Measurements from ENCODE around the gene POMC. TPM values are rescaled to one million over a fixed set of nuclear protein-coding genes. Genes with fewer than 3 reads are reported as not detected.

The POMC gene
- total RNA-seq, 1 experiment from 2014 or later: not detected

DNA sequence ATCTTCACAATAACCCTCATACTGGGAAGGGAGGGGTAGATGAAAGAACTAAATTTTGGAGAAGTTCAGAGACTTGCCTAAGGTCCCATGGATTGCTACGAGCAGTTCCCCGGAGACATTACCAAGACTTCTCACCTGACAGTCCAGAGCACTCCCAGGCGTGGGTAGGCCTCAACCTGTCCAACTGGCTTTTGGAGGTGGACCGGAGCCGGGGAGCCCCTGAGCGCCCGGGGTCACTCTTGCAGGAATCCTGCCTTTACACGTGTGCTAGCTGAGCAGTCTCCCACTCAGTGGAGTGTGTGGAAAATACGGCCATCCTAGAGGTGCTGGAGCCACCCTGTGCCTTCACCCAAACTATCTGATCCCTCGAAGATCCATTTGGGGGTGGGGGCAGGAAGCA lies 8.0 kb downstream of the POMC start:
- H3K9me3 ChIP-seq (ENCODE audit: control insufficient read depth in 1 of 2, insufficient read depth in 1 of 2, low read depth in 1 of 2, low read length in 2 of 2): no peaks in the 10 kb centered on the region
- H3K9me2 ChIP-seq (ENCODE audit: insufficient read depth): no peaks in the 10 kb centered on the region
- H3K9ac ChIP-seq (ENCODE audit: low read length): no peak overlapping the region
- no peaks in the 10 kb centered on the region for H3K36me3 ChIP-seq (ENCODE audit: control insufficient read depth in 1 of 2, insufficient read depth in 2 of 2, low read length in 2 of 2)
- intact Hi-C loops (cut with micrococcal nuclease): loop anchor here (10.0 kb wide), 1 partner anchor 364 kb away; no protein-coding TSS in a partner anchor
- DNase-seq (ENCODE audit: low read depth, low spot score) (no peak), ATAC-seq (no peak)
- no peaks in the 10 kb centered on the region for H3K79me2 ChIP-seq (ENCODE audit: insufficient read depth, low read length)
- no peak overlapping the region for H3K4me2 ChIP-seq (ENCODE audit: low read length)
- no peak overlapping the region for H2AFZ ChIP-seq (ENCODE audit: low read depth, low read length, poor library complexity, severe bottlenecking)
- H4K20me1 ChIP-seq (ENCODE audit: insufficient read depth): no peaks in the 10 kb centered on the region
- no peaks in the 10 kb centered on the region for H3K4me1 ChIP-seq (ENCODE audit: control insufficient read depth in 1 of 2, insufficient read depth in 2 of 2, low read length in 2 of 2)
- BruUV-seq (replicated peaks): no TSS peak
- H3K27me3 ChIP-seq (ENCODE audit: insufficient read depth, low read length): no peaks in the 10 kb centered on the region
- H3K4me3 ChIP-seq (replicated peaks in 1 of 2; ENCODE audit: low read depth in 1 of 2, low read length in 2 of 2): no peak overlapping the region
- ChIA-PET CTCF (no interaction called here), RAD21 (ENCODE audit: low non-redundant PET in 1 of 2, low total read pairs in 2 of 2, uncharacterized antibody in 2 of 2, unreplicated experiment in 2 of 2) (no interaction called here), POLR2A (no interaction called here)
- no peak overlapping the region for H3K27ac ChIP-seq (ENCODE audit: low read depth, low read length)
- TF ChIP-seq TCF7L2 (IDR thresholded peaks at IDR 0.05; ENCODE audit: borderline replicate concordance, extremely low read depth, insufficient read depth, insufficient read length) (no peak), EZH2 (IDR thresholded peaks at IDR 0.05) (no peak), POLR2AphosphoS5 (IDR thresholded peaks at IDR 0.05; ENCODE audit: low read depth, low read length) (no peak), ELF1 (IDR thresholded peaks at IDR 0.05; ENCODE audit: borderline replicate concordance, low read depth) (no peak), YY1 (IDR thresholded peaks at IDR 0.05; ENCODE audit: extremely low read depth, insufficient replicate concordance, low read depth, low read length) (no peak), ZFX (IDR thresholded peaks at IDR 0.05) (no peak)

DNA sequence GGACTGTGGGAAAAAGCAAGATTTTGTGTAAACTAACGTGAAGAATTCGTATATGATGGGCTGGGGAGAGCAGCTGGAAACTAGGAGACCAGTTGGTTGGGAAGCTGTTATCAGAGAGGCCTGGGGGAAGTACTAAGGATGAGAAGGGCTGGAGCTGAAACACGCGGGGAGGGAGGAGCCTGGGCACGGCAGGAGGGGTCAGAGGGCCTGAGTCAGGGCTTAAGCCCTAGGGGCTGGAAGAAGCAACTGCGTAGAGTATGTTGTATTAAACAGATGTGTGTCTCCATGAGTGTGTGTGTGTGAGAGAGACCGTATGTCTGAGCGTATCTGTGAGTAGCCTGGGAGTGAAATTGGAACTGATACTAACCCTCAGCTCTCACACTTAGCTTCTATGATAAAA lies 8.4 kb downstream of the POMC start:
- DNase-seq (ENCODE audit: low read depth, low spot score): no peak
- intact Hi-C loops (cut with micrococcal nuclease): loop anchor here (10.0 kb wide), 1 partner anchor 365 kb away; no protein-coding TSS in a partner anchor
- TF ChIP-seq ZFX (IDR thresholded peaks at IDR 0.05) (no peak), JUND (IDR thresholded peaks at IDR 0.05) (no peak), SP1 (IDR thresholded peaks at IDR 0.05; ENCODE audit: low read depth) (no peak), CBX3 (IDR thresholded peaks at IDR 0.05; ENCODE audit: low read depth) (no peak), FOSL1 (IDR thresholded peaks at IDR 0.05; ENCODE audit: low read depth) (no peak), POLR2A (IDR thresholded peaks at IDR 0.05; ENCODE audit: borderline replicate concordance, extremely low read depth, insufficient read depth, insufficient read length) (no peak), SRF (IDR thresholded peaks at IDR 0.05; ENCODE audit: low read depth) (no peak), YY1 (IDR thresholded peaks at IDR 0.05; ENCODE audit: extremely low read depth, insufficient replicate concordance, low read depth, low read length) (no peak)
- TF ChIP-seq, protein P1, sequence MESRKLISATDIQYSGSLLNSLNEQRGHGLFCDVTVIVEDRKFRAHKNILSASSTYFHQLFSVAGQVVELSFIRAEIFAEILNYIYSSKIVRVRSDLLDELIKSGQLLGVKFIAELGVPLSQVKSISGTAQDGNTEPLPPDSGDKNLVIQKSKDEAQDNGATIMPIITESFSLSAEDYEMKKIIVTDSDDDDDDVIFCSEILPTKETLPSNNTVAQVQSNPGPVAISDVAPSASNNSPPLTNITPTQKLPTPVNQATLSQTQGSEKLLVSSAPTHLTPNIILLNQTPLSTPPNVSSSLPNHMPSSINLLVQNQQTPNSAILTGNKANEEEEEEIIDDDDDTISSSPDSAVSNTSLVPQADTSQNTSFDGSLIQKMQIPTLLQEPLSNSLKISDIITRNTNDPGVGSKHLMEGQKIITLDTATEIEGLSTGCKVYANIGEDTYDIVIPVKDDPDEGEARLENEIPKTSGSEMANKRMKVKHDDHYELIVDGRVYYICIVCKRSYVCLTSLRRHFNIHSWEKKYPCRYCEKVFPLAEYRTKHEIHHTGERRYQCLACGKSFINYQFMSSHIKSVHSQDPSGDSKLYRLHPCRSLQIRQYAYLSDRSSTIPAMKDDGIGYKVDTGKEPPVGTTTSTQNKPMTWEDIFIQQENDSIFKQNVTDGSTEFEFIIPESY (IDR thresholded peaks at IDR 0.05; ENCODE audit: extremely low read depth, insufficient replicate concordance, low read length): no peak
- TF ChIP-seq, protein P2, sequence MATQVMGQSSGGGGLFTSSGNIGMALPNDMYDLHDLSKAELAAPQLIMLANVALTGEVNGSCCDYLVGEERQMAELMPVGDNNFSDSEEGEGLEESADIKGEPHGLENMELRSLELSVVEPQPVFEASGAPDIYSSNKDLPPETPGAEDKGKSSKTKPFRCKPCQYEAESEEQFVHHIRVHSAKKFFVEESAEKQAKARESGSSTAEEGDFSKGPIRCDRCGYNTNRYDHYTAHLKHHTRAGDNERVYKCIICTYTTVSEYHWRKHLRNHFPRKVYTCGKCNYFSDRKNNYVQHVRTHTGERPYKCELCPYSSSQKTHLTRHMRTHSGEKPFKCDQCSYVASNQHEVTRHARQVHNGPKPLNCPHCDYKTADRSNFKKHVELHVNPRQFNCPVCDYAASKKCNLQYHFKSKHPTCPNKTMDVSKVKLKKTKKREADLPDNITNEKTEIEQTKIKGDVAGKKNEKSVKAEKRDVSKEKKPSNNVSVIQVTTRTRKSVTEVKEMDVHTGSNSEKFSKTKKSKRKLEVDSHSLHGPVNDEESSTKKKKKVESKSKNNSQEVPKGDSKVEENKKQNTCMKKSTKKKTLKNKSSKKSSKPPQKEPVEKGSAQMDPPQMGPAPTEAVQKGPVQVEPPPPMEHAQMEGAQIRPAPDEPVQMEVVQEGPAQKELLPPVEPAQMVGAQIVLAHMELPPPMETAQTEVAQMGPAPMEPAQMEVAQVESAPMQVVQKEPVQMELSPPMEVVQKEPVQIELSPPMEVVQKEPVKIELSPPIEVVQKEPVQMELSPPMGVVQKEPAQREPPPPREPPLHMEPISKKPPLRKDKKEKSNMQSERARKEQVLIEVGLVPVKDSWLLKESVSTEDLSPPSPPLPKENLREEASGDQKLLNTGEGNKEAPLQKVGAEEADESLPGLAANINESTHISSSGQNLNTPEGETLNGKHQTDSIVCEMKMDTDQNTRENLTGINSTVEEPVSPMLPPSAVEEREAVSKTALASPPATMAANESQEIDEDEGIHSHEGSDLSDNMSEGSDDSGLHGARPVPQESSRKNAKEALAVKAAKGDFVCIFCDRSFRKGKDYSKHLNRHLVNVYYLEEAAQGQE (IDR thresholded peaks at IDR 0.05; ENCODE audit: low read depth): no peak
- TF ChIP-seq, protein P3, sequence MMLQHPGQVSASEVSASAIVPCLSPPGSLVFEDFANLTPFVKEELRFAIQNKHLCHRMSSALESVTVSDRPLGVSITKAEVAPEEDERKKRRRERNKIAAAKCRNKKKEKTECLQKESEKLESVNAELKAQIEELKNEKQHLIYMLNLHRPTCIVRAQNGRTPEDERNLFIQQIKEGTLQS (IDR thresholded peaks at IDR 0.05): no peak

More for the DNA sequence above, 8.4 kb downstream of the POMC start:
- H4K20me1 ChIP-seq (ENCODE audit: insufficient read depth): no peaks in the 10 kb centered on the region
- H3K4me3 ChIP-seq (replicated peaks in 1 of 2; ENCODE audit: low read depth in 1 of 2, low read length in 2 of 2): no peak overlapping the region
- no peak overlapping the region for H3K4me2 ChIP-seq (ENCODE audit: low read length)
- no peaks in the 10 kb centered on the region for H3K4me1 ChIP-seq (ENCODE audit: control insufficient read depth in 1 of 2, insufficient read depth in 2 of 2, low read length in 2 of 2)
- H3K9ac ChIP-seq (ENCODE audit: low read length): no peak overlapping the region
- ChIA-PET RAD21 (ENCODE audit: low non-redundant PET in 1 of 2, low total read pairs in 2 of 2, uncharacterized antibody in 2 of 2, unreplicated experiment in 2 of 2) (no interaction called here), POLR2A (no interaction called here), CTCF (no interaction called here)
- no peak overlapping the region for H2AFZ ChIP-seq (ENCODE audit: low read depth, low read length, poor library complexity, severe bottlenecking)
- H3K9me3 ChIP-seq (ENCODE audit: control insufficient read depth in 1 of 2, insufficient read depth in 1 of 2, low read depth in 1 of 2, low read length in 2 of 2): no peaks in the 10 kb centered on the region
- peak; percentile 91 for ATAC-seq
- no TSS peak for BruUV-seq (replicated peaks)
- H3K36me3 ChIP-seq (ENCODE audit: control insufficient read depth in 1 of 2, insufficient read depth in 2 of 2, low read length in 2 of 2): no peaks in the 10 kb centered on the region
- H3K27ac ChIP-seq (ENCODE audit: low read depth, low read length): no peak overlapping the region
- no peaks in the 10 kb centered on the region for H3K9me2 ChIP-seq (ENCODE audit: insufficient read depth)
- H3K27me3 ChIP-seq (ENCODE audit: insufficient read depth, low read length): no peaks in the 10 kb centered on the region
- H3K79me2 ChIP-seq (ENCODE audit: insufficient read depth, low read length): no peaks in the 10 kb centered on the region
